ENCODE data around the gene KRT27. TPM values are rescaled to one million over a fixed set of nuclear protein-coding genes. Genes with fewer than 3 reads are reported as not detected.
"Not testable (repeated sequence)": the region's sequence is repeated elsewhere in the genome, so short reads cannot be mapped to it uniquely, and the experiment has no call there.

KRT27 gene
- total and polyA plus RNA-seq, 4 donors, result 0.14 to 1.5 (median 0.55) TPM

- ATAC-seq (ENCODE audit: insufficient read depth, low FRiP score), result no peak
Observed at GRCh38 chr17:40817103-40817682, 34.8 kb upstream of the KRT27 start.

DNA sequence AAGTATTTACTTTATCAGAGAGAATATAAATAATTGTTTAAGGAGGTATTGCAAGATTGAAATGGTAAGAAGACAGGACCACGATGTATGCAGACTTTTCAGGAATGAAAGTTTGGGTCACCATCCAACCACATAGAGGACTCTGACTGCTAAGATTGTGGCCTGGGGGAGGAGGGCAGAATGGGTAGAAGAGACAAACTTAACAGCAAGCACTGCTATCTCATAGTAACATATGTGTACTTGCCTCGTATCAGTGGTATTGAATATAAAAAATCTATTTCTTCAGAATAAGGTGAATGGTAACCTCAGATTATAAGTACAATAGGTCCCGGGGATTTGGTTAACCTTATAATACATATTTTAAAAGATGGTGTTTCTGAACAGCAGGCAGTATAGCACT, 34.2 kb upstream of the KRT27 start:
- Histone ChIP-seq H3K36me3 (ENCODE audit: control insufficient read depth in 4 of 4, insufficient read depth in 4 of 4, low read length in 4 of 4) (peaks cover 0 to 7% (median 6%) of the 10 kb centered on the region in 4 donors), H3K4me3 (no peak overlapping the region), H3K27me3 (ENCODE audit: control insufficient read depth in 3 of 3, insufficient read depth in 3 of 3, low read length in 2 of 3) (peaks cover 0 to 14% (median 6%) of the 10 kb centered on the region in 3 donors), H3K9me3 (ENCODE audit: control insufficient read depth in 4 of 4, insufficient read depth in 3 of 4, low read length in 3 of 4) (peaks cover 0 to 2% (median under 1%) of the 10 kb centered on the region in 4 donors), H3K4me1 (ENCODE audit: control insufficient read depth in 5 of 5, insufficient read depth in 5 of 5, low read length in 5 of 5) (peaks cover 0 to 6% (median 0%) of the 10 kb centered on the region in 5 donors), H3K9ac (ENCODE audit: insufficient read depth in 1 of 2, low read length in 2 of 2) (no peak overlapping the region), H3K27ac (ENCODE audit: low read depth in 1 of 2, low read length in 1 of 2) (no peak overlapping the region)
- TF ChIP-seq, protein P1, sequence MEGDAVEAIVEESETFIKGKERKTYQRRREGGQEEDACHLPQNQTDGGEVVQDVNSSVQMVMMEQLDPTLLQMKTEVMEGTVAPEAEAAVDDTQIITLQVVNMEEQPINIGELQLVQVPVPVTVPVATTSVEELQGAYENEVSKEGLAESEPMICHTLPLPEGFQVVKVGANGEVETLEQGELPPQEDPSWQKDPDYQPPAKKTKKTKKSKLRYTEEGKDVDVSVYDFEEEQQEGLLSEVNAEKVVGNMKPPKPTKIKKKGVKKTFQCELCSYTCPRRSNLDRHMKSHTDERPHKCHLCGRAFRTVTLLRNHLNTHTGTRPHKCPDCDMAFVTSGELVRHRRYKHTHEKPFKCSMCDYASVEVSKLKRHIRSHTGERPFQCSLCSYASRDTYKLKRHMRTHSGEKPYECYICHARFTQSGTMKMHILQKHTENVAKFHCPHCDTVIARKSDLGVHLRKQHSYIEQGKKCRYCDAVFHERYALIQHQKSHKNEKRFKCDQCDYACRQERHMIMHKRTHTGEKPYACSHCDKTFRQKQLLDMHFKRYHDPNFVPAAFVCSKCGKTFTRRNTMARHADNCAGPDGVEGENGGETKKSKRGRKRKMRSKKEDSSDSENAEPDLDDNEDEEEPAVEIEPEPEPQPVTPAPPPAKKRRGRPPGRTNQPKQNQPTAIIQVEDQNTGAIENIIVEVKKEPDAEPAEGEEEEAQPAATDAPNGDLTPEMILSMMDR (IDR thresholded peaks at IDR 0.05; ENCODE audit: control extremely low read depth, extremely low read depth), result no peak
- DNase-seq (no peak), ATAC-seq (ENCODE audit: insufficient read depth, low FRiP score) (no peak)
- WGBS, 2 donors, result 91 to 96% methylated on average over 3 of the region's 3 CpGs

More at GRCh38 chr17:40817103-40817682, 34.8 kb upstream of the KRT27 start:
- DNase-seq, result no peak
- Histone ChIP-seq H3K27ac (ENCODE audit: low read depth in 1 of 2, low read length in 1 of 2) (no peak overlapping the region), H3K4me3 (no peak overlapping the region), H3K9me3 (ENCODE audit: control insufficient read depth in 4 of 4, insufficient read depth in 3 of 4, low read length in 3 of 4) (peaks cover 0 to 2% (median under 1%) of the 10 kb centered on the region in 4 donors), H3K9ac (ENCODE audit: insufficient read depth in 1 of 2, low read length in 2 of 2) (no peak overlapping the region), H3K36me3 (ENCODE audit: control insufficient read depth in 4 of 4, insufficient read depth in 4 of 4, low read length in 4 of 4) (peaks cover 0 to 7% (median 6%) of the 10 kb centered on the region in 4 donors), H3K27me3 (ENCODE audit: control insufficient read depth in 3 of 3, insufficient read depth in 3 of 3, low read length in 2 of 3) (peaks cover 0 to 9% (median 2%) of the 10 kb centered on the region in 3 donors), H3K4me1 (ENCODE audit: control insufficient read depth in 5 of 5, insufficient read depth in 5 of 5, low read length in 5 of 5) (peaks cover 0 to 6% (median 2%) of the 10 kb centered on the region in 5 donors)
- TF ChIP-seq, protein P1 (IDR thresholded peaks at IDR 0.05; ENCODE audit: control extremely low read depth, extremely low read depth), result no peak
- WGBS, 2 donors, result 95 to 96% methylated on average over 4 of the region's 4 CpGs

GRCh38 chr17:40815381-40815780, 33.0 kb upstream of the KRT27 start:
- H3K36me3 ChIP-seq (ENCODE audit: control insufficient read depth in 4 of 4, insufficient read depth in 4 of 4, low read length in 4 of 4), result peaks cover 0 to 7% (median 6%) of the 10 kb centered on the region in 4 donors
- no peak overlapping the region for H3K27ac ChIP-seq (ENCODE audit: low read depth in 1 of 2, low read length in 1 of 2)
- peaks cover 0 to 22% (median 16%) of the 10 kb centered on the region in 3 donors for H3K27me3 ChIP-seq (ENCODE audit: control insufficient read depth in 3 of 3, insufficient read depth in 3 of 3, low read length in 2 of 3)
- ATAC-seq (ENCODE audit: insufficient read depth, low FRiP score), result no peak
- H3K9ac ChIP-seq (ENCODE audit: insufficient read depth in 1 of 2, low read length in 2 of 2), result no peak overlapping the region
- TF ChIP-seq, protein P1 (IDR thresholded peaks at IDR 0.05; ENCODE audit: control extremely low read depth, extremely low read depth), result no peak
- 89 to 92% methylated on average over 1 of the region's 1 CpG for WGBS, 2 donors
- H3K4me1 ChIP-seq (ENCODE audit: control insufficient read depth in 5 of 5, insufficient read depth in 5 of 5, low read length in 5 of 5), result peaks cover 0 to 5% (median 0%) of the 10 kb centered on the region in 5 donors
- peaks cover 0 to 2% (median under 1%) of the 10 kb centered on the region in 4 donors for H3K9me3 ChIP-seq (ENCODE audit: control insufficient read depth in 4 of 4, insufficient read depth in 3 of 4, low read length in 3 of 4)
- no peak overlapping the region for H3K4me3 ChIP-seq
- no peak for DNase-seq

- not testable (repeated sequence) for H3K9me3 ChIP-seq (ENCODE audit: control insufficient read depth in 4 of 4, insufficient read depth in 3 of 4, low read length in 3 of 4); ATAC-seq (ENCODE audit: insufficient read depth, low FRiP score); H3K27ac ChIP-seq (ENCODE audit: low read depth in 1 of 2, low read length in 1 of 2); H3K9ac ChIP-seq (ENCODE audit: insufficient read depth in 1 of 2, low read length in 2 of 2); H3K36me3 ChIP-seq (ENCODE audit: control insufficient read depth in 4 of 4, insufficient read depth in 4 of 4, low read length in 4 of 4); H3K4me1 ChIP-seq (ENCODE audit: control insufficient read depth in 5 of 5, insufficient read depth in 5 of 5, low read length in 5 of 5); H3K4me3 ChIP-seq; DNase-seq
- peaks cover 0 to 29% (median 23%) of the 10 kb centered on the region in 3 donors for H3K27me3 ChIP-seq (ENCODE audit: control insufficient read depth in 3 of 3, insufficient read depth in 3 of 3, low read length in 2 of 3)
- WGBS, 2 donors, result 81 to 87% methylated on average over 3 of the region's 3 CpGs
Observed at GRCh38 chr17:40814657-40815056, 32.3 kb upstream of the KRT27 start.
